GM12875 (cell line): ENCODE measurements around the gene DRAXIN.

Experiments used
- H3K4me3 ChIP-seq: one replicate; pipeline ENCODE4 v1.5.1; 2011; ENCODE audit warnings: low read depth, low read length, control low read depth
- CTCF ChIP-seq: IDR thresholded peaks from 2 replicates; pipeline ENCODE4 v1.5.1; 2011; ENCODE audit warnings: low read depth, mild to moderate bottlenecking, control low read depth, inconsistent platforms, low read length, moderate library complexity, borderline replicate concordance; ENCODE audit not compliant: insufficient read depth

DRAXIN gene

GRCh38 chr1:11751087-11751486 is 59.6 kb downstream of the DRAXIN start:
- TF ChIP-seq CTCF, result no peak
- H3K4me3 ChIP-seq, result no peak overlapping the region

- TF ChIP-seq CTCF, result no peak
- H3K4me3 ChIP-seq, result no peak overlapping the region
Measured at GRCh38 chr1:11752359-11753088, 61.0 kb downstream of the DRAXIN start.

- no peak overlapping the region for H3K4me3 ChIP-seq
- TF ChIP-seq CTCF, result no peak
Measured at GRCh38 chr1:11753555-11754208, 62.2 kb downstream of the DRAXIN start.

- no peak overlapping the region for H3K4me3 ChIP-seq
- no peak for TF ChIP-seq CTCF
Measured at GRCh38 chr1:11757047-11757446, 65.5 kb downstream of the DRAXIN start.

- no peak overlapping the region for H3K4me3 ChIP-seq
- TF ChIP-seq CTCF, result no peak
Measured at GRCh38 chr1:11759791-11760190, 68.3 kb downstream of the DRAXIN start.

GRCh38 chr1:11761285-11761684 is 69.8 kb downstream of the DRAXIN start:
- no peak for TF ChIP-seq CTCF
- H3K4me3 ChIP-seq, result no peak overlapping the region

- no peak for TF ChIP-seq CTCF
- H3K4me3 ChIP-seq, result no peak within 1 kb of the TSS
Measured at GRCh38 chr1:11761988-11762406, 70.5 kb downstream of the DRAXIN start, which contains the start of gene C1orf167. Gene C1orf167 (plus strand): TSS chr1:11762193. CDS start chr1:11764401, 2,208 bp downstream.
